HG02642 (cell line): ENCODE data around the gene CD3G.
A peak's percentile ranks its signal among the peaks of the same experiment; 100 is the strongest.

Source experiments
- ATAC-seq: cut with Tn5 transposase; IDR thresholded peaks from one replicate; pipeline ENCODE4 v1.9.1; 2021; ENCODE audit warnings: mild to moderate bottlenecking; ENCODE audit not compliant: unreplicated experiment, poor library complexity

Gene CD3G

DNA sequence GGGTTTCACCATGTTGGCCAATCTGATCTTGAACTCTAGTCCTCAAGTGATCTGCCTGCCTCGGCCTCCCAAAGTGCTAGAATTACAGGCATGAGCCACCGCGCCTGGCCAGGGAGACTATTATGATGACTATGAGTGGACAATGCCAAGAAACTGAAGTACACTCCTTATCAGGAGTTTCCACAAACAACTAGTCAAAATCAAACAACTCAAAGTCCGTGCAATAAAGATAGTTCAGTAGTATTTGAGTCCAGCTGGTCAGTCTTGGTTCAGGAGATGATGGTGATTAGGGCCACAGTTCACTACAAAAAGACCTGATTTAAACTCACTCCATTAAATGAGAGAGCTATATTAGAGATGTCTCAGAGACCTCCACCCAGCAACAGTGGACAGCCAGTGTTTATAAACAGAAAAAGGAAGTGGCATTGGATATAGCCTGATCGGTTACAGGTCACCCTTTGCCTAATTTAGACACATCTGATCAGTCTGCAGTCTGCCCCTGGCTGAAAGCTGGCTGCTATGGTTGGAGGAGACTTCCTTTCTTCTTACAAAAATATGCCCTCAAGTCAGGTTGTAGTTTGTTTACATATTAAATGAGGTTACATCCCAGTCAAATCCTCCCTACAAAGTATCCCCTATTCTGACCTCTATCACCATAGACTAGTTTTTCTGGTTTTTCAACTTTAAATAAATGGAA is 22.6 kb upstream of the CD3G start:
- no peak for ATAC-seq

DNA sequence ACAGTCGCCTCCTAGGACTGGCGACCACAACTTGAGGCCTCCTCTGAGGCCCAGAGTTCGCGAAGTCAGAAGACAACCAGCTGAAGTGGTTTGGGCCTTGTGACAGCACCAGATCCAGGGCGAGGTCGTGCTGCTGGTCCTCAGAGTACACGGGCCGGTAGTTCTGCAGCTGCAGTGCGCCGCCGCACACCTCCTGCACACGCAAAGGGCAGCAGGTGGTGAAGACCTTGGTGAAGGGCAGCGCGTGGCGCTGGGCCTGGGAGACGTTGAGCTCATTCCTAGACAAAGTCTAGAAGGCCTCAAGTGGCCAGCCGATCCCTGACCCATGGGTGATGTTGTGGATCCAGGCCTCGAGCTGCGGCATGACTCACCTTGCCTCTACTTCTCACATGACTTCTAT is 21.4 kb upstream of the CD3G start:
- ATAC-seq: no peak

DNA sequence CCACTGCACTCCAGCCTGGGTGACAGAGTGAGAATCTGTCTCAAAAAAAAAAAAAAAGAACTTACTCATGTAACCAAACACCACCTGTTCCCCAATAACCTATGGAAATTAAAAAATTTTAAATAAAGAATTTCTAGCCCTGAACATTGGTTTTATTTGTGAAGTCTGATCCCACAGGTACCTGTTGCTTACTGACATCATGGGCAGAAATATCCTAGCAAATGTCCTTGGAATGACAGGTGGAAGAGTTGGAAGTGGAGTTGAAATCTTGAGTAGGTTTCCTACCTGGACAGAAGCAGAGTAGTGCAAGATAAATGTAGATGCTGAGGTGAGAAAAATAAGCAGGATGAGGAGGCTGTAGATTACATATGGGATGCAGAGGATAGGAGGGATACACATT is 18.9 kb upstream of the CD3G start:
- ATAC-seq: no peak

DNA sequence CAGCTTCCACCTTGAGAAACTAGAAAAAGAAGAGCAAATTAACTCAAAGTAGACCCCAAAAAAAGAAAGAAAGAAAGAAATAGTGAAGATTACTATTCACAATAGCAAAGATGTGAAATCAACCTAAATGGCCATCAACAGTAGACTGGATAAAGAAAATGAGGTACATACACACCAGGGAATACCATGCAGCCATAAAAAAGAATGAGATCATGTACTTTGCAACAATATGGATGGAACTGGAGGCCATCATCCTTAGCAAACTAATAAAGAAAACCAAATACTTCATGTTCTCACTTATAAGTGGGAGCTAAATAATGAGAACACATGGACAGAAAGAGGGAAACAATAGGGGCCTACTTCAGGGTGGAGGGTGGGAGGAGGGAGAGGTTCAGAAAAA is 15.4 kb upstream of the CD3G start:
- ATAC-seq: no peak

DNA sequence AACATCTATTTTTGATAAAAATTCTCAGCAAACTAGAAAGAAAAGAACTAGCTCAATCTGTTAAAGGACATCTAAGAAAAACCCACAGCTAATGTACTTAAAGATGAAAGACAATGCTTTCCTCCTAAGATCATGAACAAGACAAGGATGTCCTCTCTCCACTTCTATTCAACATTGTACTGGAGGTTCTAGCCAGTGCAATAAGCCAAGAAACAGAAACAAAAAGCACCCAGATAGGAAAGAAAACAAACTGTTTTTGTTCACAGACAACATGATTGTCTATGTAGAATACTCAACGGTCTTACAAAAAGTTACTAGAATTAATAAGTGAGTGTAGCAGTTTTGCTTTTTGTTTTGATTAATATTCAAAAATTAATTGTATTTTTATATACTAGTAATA is 9.4 kb upstream of the CD3G start:
- ATAC-seq: no peak

DNA sequence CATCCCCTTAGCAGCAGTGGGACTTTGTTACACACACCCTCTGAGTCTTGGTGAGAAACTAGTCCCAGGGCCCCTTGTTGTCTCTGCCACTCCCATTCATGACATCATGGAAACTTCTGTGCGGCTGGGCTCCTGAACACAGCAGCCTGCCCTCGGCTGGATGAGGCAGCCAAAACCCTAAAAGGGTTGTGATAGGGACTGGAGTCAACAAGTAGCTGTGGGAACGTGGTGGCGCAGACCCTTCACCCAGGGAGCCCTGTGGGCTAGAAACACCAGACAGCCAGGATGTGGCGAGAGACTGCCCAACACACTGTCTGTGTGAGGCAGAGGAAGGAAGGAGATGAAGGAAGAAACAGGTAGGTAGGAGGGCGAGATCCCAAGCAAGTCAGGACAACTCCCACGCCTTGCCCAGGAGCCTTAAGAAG is 5.5 kb upstream of the CD3G start:
- ATAC-seq: no peak

DNA sequence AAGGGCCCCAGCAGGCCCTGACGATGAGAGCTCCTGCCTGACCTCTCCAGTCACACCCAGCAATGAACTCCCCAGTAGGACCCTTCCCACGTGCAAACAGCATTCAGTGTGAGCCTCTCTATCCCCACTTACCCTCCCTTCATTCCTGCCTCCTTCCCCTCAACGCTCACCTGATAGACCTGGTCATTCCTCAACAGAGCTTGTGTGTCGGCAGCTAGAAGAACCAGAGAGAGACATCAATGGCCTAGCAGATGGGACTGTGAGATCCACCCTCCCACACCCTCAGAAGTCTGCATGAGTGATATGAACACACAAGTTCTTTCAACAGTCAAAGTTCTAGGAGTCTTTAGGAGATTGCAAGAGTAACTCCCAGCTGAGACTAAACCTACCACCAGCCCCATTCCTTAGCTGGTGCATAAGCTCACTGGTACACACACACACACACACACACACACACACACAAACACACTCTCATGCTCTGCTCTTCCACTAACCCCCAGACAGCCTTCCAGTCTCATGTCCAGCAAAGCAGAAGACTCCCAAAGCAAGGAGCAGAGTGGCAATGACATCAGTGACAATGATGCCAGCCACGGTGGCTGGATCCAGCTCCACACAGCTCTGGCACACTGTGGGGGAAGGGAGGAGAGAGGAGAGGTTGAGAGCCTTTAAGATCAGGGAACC is 4.7 kb upstream of the CD3G start:
- no peak for ATAC-seq

DNA sequence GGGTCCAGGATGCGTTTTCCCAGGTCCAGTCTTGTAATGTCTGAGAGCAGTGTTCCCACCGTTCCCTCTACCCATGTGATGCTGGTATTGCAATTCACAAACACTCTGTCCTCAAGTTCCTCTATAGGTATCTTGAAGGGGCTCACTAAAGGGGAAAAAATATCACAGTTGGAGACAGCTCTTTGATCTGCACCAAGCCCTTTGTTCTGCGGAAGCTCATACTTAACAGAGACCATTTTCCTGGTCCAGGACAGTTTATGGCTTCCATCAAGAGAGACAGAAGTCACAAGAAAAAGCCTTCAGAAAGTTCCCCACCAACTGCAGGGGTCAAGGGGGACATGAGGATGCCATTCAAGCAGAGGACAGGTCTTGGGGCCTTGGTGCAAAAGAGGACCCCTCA is 3.7 kb upstream of the CD3G start:
- ATAC-seq: no peak

DNA sequence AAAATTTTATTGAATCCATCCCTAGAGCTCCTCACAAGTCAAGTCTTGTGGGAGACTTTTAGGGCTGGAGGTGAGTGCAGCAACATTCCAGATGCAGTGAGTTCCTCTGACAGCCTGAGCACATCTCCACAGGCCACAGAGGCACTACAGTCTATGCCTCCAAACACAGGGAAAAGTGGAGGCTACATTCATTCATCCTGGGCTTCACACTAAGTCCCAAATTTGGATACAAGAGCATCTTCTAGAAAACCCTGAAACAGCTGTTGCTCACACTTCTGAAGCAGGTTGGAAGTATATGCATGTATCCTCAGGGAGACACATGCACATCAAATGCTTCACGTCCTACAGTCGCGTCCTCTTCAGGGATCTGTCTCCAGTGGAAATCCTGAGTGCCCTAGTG is 2.9 kb upstream of the CD3G start:
- ATAC-seq: no peak

DNA sequence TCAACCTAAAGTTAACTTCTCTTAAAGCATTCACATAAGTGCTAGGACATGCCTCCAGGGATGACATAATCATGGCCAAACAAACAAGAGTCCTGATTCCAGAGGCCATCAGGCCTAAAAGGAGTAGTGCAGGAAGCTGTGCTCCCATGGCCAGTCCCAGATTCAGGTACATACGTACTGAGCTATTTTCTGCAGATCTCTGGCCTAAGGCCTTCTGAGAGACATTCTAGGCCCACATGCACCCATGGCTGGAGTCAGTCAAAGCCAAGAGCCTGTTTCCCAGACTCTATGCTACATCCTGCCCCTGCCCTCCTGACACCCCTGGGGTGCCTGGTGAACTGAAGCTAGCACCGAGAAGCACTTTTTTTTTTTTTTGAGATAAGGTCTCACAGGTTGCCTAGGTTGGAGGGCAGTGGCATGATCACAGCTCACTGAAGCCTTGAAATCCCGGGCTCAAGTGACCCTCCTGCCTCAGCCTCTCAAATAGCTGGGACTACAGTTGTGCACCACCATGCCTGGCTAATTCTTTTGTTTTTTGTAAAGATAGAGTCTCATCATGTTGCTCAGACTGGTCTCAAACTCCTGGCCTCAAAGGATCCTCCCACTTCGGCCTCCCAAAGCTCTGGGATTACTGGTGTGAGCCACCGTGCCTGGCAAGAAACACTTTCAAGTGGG is 2.2 kb upstream of the CD3G start:
- ATAC-seq: no peak

DNA sequence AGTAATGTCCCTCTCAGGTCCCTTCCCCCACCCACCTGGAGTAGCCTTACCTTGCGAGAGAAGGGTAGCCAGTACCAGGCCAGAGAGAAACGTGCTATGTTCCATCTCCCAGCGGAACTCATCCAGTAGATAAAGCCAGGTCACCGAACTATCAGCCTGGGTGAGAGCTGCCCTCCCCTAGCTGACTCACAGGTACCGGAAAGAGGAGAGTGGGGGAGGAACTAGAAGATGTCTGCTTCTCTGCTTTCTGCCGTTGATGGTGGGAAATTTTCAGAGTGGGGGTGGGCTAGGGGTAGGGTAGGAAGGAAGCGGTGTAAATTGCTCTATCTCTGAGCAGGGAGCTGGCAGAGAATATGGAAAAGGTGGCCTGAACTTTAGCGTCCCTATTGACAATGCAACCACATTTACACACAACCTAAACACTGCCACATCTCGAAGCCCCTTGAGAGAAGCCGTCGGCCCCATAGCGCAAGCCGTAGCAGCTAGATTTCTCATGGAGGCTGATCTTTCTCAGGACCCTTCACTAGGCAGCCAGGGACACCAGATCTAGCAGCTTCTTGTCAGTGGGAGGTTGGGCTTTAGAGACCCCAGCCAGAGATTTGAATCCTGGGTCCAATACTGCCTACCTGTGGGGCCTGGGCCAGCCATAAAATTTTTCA is 1.5 kb upstream of the CD3G start, which contains the start of gene CD3D:
TSS of gene CD3D (minus strand) at position 203 of the 659 bp plus-strand sequence. CDS start at position 105, 98 bp downstream.
- ATAC-seq: no peak

DNA sequence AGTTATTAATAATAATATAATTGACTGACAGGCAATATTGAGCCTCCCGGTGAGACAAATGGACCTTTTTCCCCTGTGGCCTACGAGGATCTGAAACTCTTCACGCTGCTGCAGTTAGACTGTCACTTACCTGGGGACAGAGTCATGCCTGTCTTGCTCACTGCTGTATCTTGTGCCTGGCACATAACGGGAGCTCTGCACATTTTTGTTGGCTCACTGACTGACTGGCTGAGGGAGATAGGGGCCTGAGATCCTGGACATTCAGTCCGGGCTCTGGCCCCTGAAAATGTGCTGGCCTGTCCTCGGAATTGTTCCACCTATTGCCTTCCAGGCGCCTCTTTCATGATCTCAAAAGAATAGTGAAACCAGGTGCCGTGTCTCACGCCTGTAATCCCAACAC is 896 bp upstream of the CD3G start:
- ATAC-seq: no peak

DNA sequence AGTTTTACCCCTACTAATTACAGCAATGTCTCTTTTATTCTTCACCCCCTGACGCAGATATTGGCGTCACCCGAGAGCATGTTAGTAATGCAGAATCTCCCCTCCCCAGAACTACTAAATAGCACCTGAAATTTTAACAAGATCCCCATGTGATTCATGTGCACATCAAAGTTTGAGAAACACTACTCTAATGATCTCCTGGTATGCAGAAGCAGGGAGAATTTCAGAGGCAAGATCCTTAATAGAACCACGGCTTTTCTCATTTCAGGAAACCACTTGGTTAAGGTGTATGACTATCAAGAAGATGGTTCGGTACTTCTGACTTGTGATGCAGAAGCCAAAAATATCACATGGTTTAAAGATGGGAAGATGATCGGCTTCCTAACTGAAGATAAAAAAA is 5.3 kb downstream of the CD3G start:
- ATAC-seq: no peak

DNA sequence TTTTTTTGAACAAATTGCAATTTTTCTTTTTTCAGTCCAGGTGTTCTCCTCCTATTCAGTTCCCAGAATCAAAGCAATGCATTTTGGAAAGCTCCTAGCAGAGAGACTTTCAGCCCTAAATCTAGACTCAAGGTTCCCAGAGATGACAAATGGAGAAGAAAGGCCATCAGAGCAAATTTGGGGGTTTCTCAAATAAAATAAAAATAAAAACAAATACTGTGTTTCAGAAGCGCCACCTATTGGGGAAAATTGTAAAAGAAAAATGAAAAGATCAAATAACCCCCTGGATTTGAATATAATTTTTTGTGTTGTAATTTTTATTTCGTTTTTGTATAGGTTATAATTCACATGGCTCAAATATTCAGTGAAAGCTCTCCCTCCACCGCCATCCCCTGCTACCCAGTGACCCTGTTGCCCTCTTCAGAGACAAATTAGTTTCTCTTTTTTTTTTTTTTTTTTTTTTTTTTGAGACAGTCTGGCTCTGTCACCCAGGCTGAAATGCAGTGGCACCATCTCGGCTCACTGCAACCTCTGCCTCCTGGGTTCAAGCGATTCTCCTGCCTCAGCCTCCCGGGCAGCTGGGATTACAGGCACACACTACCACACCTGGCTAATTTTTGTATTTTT is 9.1 kb downstream of the CD3G start:
- no peak for ATAC-seq

DNA sequence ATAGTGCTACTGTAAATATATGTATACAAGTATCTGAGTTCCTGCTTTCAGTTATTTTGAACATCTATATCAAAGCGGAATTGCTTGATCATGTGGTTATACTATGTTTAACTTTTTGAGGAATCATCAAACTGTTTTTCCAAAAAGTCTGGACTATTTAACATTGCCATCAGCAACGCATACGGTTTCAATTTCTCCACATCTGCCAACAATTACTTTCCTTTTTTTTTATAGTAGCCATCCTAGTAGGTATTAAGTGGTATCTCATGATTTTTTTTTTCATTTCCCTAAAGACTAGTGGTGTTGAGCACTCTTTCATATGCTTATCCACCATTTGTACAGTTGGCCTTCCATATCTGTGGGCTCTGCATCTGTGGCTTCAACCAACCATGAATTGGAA is 13.9 kb downstream of the CD3G start:
- no peak for ATAC-seq

DNA sequence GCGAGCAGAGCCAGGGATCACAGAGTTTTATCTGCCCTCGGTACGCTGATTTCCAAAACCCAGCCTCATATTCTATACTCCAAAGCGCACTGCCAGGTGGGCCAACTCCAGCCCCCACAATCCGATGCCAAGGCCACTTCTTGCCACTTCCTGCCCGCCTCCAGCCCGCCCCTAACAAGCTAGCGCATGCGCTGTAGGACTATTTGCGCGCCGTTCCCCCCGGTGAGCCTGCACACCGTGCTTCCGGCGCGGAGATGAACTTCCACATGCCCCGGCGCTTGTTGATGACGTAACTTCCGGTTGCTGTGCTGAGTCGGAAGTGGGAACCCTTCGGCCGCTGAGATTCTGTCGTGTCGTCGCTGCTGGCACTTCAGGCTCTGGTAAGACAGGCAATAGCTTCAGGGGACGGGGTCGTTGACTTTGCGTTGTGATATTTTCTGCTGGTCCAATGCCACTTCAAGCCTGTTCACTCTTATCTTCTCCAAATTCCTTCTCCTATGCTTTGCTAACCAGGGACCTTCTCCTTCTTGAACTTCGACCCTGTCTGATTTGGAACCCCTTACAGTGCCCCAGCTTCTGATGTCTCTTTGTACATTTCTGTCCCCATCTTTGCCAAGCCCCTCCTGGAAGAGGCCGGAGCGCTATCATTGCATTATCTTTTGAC is 15.3 kb downstream of the CD3G start, which contains the start of gene UBE4A:
TSS of gene UBE4A (plus strand) at position 306 of the 664 bp plus-strand sequence. CDS start 5,481 bp downstream, outside the sequence.
- peak; percentile 95 for ATAC-seq

DNA sequence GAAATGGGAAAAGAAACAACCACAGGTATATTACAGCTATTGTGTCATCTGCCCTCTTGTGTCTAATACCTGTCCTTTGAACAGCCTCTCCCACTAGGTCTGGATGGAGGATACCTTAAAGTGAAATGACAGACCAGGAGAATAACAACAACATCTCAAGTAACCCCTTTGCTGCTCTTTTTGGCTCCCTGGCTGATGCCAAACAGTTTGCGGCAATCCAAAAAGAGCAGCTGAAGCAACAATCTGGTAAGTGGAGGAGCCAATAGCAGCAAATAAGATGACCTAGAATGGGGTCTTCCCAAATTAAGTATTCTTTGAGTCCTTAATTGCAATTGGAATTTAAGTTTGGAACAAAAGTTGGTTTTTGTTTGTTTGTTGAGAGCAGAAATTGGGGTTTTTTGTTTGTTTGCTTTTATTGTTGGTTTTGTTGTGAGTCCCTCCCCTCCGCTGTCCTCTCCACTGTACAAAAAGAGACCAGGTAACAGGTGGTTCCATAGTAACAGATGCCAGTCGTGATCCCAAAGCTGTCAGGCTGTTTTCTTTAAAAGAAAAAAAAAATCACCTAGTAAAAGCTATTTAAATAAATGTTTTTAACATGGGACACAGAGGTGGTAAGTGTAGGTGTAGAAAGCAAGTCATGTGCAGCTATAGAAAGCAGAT is 20.9 kb downstream of the CD3G start:
- no peak for ATAC-seq

DNA sequence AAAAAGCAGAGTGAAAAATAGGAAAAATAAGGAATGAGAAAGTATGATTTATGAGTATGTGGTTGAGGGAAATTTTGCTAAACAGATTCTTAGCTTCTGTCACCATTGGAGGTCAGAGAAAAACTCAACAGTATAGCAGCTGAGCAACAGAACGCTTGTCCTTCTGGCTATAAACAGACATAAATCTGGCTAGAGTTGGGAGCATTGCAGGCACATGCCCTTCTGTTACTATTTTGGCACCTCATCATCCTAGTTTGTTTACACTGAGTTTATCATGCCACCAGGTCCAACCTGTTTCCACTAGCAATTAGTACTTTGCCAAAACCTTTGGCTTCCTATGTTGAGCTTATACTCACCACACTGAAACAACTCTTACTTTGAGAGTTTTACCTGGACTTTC is 22.1 kb downstream of the CD3G start:
- ATAC-seq: no peak

DNA sequence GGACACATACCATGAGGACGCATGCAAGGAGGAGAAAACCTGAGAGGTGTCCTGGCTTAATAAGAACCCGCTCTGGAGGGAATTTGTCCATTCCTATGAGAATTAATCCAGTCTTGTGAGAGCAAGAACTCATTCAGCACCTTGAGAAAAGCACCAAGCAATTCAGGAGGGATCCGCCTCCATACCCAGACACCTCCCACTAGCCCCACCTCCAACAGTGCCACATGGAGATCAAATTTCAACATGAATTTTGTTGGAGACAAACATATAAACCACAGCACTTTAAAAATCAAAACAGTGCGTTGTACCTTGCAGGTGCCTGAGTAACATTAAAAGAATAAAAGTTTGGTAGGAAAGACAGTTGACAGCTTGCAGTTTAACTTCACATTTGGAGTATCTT is 26.6 kb downstream of the CD3G start:
- ATAC-seq: no peak
